Activated CD4-positive, alpha-beta T cell treated with anti-CD3 and anti-CD28 coated beads, Interleukin-2, amount 50 U/mL, for 4 hours (primary cell): ENCODE results near the gene SCN8A.
"Not testable (repeated sequence)": the region's sequence is repeated elsewhere in the genome, so short reads cannot be mapped to it uniquely, and the experiment has no call there.

Experiments
- DNase-seq, 2 experiments: peaks; one replicate each; pipeline ENCODE4 v3.0.0-alpha.2; 2020

The SCN8A gene

GRCh38 chr12:51818566-51819300 lies 227.7 kb downstream of the SCN8A start:
- no peak for DNase-seq

DNA sequence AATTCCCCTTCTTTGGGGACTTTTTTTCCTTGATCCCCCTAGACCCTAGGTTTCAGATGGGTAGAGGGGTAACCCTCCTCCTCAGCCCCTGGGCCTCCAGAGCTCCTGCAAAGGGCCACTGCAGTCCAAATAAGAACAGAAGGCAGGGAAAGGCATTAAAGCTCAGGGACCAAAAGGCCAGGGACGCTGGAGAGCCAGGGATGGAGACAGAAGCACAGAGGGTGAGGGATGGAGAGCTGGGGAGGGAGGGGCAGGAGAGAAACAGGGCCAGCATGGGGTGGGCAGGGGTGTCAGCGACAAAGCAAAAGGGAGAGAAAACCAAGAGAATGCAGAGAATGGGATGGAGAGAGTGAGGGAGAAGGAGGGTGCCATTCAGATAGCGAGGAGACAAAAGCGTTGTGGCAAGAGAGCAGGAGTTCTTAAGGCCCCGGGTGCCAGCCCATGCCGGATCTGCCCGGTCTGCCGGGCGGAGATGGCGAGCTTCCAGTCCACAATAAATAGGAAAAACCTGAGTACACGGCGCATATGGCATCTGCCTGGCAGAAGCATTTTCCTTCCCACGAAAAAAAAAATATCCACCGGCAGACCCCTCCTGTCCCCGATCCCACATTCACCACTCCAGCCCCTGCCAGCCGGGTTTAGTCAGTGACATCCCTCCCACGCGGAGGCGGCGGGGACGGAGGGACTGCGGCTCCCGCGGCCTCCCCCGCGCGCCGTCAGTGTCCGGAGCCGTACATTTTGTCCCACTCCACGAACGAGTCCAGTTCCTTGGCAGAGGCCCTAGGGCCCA lies 228.9 kb downstream of the SCN8A start:
- DNase-seq = peak in 1 of 2 experiments; percentile 10

DNA sequence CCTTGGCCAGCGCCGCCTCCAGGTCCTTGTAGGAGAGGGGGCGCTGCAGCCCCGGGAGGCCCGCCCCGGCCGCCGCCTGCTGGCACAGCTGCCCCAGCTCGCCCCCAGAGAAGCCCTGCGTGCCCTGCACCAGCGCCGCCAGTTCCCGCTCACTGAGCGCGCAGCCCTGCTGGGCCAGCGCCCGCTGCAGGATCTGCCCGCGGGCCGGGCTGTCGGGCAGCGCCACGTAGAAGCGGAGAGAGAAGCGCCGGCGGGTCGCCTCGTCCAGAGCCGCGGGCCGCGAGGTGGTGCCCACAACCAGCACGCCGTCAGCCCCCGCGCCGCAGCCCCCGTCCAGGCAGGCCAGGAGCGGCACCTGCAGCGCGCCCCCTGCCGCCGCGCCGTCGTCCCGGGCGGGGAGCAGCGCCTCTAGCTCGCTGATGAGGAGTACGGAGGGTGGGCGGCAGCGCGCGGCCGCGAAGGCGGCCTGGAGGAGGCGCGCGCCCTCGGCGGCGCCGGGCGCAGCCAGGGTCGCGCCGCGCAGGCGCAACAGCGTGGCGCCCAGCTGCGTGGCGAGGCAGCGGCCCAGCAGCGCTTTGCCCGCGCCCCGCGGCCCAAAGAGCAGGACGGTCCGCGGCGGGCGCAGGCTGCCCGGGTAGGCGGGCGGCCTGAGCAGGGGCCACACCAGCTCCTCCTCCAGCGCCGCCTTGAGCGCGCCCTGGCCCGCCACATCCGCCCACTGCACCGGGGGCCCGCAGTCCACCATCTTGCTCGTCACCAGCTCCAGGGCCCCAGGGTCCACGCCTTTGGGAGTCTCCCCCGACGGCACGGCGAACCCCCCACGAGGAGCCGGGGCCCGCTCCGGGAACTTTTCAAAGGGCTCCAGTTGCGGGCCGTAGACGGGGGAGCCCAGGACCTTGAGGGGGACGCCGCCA lies 229.8 kb downstream of the SCN8A start:
- peak; percentile 77 to 80 for DNase-seq

DNA sequence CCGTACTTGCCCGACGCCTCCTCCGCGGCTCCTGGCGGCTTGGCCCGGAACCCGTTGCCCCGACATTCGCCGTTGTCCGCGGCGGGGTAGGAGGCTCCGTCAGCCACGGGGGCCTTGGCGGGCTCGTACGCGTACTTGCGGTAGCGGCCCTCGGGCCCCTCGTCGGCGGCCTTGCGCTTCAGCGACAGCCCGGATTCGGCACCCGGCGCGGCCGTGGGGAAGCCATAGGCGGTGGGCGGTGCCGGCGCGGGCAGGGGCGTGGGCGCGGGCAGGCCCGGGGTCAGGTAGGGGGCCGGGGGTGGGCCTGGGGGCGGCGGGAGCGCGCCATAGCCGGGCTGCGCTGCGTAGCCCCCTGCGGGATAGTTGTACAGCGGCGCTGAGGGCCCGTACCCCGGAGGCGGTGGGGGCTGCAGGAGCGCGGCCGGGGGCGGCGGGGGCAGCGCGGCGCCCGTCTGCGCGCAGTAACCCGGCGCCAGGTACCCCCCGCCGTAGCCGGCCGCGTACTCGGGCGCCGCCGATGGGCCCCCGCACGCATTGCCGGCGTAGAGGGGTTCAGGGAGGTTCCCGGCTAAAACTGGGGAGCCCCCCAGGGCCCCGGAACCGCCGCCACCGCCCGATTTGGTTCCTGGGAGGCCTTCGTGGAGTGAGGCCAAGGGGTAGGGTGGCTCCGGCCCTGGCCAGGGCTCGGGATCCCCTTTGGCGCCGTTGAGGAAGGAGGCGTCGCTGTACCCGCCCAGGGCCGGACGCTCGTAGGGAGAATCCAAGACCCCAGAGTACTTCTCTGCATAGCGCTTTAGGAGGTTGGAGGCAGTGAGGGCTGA lies 230.6 kb downstream of the SCN8A start:
- peak; percentile 18 to 48 for DNase-seq

DNA sequence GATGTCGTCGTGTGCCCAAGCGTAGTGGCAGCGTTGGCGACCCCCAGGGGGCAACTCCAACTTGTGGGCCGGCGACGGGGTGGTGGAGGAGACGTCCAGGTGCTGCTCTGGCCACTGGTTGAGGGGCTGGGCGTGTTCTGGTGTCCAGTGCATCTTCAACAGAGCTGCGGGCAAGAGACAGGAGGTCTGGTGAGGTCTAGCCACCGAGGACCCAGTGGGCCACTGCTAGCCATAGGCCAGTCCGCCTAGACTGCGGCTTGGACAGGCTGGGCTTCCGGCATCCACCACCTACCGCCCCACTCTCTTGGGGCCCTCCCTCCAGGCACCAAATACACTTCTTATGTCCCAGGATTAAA lies 231.2 kb downstream of the SCN8A start:
- no peak for DNase-seq

DNA sequence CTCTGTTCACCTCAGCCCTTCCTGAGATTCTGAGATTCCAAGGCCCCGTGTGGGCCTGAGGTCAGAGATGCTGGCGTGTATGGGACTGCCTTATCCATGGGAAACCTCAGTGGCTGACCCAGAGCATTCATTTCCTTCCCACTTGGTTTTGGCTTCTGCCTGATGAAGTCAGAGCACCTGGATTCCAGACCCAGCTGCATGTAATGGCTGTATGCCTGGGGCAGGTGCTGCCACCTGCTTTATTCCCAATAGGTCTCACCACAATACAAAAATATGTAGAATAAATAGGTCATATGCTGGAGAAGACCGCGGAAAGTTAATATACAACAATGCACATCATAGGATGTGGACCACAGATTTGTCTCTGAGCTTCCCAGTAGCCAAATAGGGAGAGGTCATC lies 231.9 kb downstream of the SCN8A start:
- no peak for DNase-seq

GRCh38 chr12:51823875-51824565 lies 233.0 kb downstream of the SCN8A start:
- DNase-seq = no peak

- no peak for DNase-seq
Measured at GRCh38 chr12:51825216-51825615, 234.2 kb downstream of the SCN8A start.

- DNase-seq = no peak
Measured at GRCh38 chr12:51826881-51827280, 235.8 kb downstream of the SCN8A start.

DNA sequence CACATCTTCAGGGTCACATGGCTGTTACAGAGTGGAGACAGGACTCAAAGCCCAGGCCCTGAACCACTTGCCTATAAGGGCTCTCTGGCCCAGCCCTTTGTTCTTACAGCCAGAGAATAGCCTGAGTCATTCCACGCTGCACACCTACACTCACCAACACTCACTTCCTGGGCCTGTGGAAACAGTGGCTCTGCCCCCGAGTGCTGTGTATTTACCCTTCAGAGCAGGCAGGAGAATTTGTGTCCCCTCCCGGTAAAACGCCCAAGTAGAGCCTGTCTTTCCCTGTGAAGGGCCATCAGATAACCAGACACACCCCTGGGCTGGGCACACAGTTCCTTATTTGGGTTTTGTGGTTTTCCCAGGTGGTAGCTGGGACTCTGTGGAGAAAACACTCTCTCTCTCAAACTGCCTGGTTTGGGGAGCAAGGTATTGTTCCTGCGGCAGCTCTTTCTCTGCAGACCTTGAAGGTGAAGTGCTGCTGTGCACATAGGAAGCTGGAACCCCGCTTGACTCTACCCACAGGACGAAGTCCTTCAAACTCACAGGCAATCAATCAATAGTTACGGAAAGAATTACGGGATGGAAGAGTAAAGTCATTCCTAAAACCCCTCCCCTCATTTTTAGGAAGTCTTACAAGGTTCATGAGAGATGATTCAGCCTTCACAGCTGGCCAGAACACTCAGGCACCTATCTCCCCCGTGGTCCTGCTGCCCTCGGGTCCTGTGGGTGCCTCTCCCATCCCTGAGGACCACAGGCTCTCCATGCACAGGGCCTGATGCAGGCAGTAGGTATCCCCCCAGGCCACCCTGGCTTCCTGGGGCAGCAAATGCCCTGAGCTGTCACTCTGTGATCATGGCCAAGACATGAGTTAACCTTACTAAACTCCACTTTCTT lies 237.1 kb downstream of the SCN8A start:
- peak; percentile 37 to 49 for DNase-seq

- no peak for DNase-seq
Measured at GRCh38 chr12:51829011-51829481, 238.0 kb downstream of the SCN8A start.

- no peak for DNase-seq
Measured at GRCh38 chr12:51829641-51830040, 238.6 kb downstream of the SCN8A start.

GRCh38 chr12:51831817-51832216 lies 240.8 kb downstream of the SCN8A start:
- DNase-seq = not testable (repeated sequence)

- no peak for DNase-seq
Measured at GRCh38 chr12:51832354-51833107, 241.5 kb downstream of the SCN8A start.

DNA sequence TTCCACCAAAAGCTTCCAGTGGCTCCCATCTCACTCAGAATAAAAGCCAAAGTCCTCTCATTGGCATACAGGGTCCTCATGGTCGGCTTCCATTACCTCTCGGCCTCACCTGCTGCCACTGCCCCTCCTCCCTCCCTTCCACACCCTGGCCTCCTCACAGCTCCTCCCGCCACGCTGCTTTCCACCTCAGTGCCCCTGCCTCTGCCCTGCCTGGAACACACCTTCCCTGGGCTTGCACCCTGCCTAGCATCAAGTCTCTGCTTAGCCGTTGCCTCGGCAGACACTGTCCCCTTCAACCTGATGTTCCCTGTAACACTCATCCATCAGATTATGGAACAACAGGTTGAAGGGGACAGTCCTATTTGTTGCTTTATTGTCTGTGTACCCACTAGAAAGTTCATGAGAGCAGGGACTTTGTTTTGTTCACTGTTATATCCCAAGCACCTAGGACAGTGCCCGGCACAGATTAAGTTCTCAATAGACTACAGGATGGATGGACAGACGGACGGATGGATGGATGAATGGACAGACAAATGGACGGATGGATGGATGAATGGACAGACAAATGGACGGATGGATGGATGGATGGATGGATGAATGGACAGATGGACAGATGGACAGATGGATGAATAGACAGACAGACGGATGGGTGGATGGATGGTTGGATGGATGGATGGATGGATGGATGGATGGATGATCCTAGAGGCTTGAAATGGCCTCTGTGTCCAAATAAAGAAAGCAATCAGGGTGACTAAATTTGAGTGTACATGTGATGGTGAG lies 242.6 kb downstream of the SCN8A start:
- no peak for DNase-seq

GRCh38 chr12:51834411-51834810 lies 243.4 kb downstream of the SCN8A start:
- no peak for DNase-seq

DNA sequence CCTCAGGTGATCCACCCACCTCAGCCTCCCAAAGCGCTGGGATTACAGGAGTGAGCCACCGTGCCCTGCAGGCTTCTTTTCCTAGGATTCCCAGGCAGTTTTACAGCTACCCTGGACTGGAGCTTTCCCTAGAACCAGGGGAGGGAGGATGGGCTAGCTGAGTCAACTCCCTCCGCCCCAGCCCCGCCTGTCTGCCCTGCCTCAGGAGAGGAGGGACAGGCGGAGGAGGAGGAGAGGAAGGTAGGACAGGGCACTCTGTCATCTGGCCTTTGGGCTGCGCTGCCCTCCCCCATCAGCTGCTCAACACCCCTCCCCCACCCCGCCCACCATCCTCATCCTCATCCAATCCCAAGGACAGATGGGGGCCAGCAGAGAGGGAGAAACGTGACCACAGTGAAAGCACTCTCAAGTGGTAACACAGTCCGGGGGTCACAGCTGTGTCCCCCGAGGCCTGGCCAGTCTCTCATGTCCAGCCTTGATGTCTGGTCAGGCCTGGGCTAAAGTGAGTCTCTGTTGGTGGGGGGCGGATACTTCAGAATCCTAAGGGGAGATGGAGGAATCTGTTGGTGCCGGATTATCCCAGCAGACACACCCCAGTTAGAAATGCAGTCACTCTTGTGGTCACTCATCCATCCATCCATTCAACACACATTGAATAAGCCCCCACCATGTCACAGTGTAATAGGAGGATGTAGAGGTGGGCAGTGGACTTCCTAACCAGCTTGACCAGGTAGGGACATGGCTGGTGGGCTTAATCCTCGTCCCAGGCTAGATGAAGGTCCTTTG lies 245.2 kb downstream of the SCN8A start:
- no peak for DNase-seq

DNA sequence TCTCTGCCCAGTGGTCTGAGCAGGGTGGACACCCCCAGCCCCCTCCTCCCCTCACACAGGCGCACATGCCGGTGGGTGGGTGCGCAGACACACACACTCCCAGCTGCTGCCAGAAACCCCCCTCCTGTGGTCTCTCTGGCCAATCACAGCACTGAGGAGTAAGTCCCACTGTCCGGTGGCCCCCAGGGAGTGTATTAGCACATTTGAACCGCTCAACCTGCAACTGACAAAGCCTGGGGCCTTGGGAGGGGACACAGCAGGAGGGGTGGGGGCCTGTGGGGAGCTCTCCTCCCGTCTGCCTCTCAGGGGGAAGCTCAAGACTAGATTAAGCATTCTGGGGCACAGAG lies 245.8 kb downstream of the SCN8A start:
- no peak for DNase-seq
